ENCODE data around the gene ZDHHC4. TPM values are rescaled to one million over a fixed set of nuclear protein-coding genes. Genes with fewer than 3 reads are reported as not detected.

ZDHHC4 gene
- total and polyA plus RNA-seq, 2 of the 8 experiments (the other 6 are each of a cell fraction or from before 2014, with no cell fraction given) = 50.2 to 171 TPM

DNA sequence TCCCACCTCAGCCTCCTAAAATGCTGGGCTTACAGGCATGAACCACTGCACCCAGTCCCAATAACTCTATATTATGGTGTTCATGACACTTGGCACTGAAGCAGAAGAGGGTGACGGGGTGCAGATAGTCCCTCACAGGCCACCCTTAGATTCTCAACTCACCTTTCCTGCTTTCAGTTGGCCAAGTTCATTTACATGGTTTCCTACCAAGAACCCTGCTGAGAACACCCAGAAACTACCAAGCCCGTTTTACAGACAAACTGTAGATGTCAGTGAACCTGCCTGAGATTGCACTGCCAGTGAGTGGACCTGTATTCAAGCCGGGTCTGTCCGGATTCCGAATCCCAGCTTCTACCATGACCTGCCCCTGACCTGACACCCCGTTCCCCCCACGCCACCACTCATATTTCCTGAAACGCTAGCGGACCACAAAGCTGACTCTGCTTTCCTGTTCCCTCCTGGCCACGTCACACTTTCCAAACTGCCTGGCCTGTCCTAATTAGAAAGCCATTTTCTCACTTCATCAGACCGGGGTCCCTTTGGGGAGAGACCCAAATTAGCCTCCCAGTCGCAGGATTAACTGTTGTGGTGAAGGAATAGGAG lies 43.3 kb upstream of the ZDHHC4 start (continued):
- no peak for TF ChIP-seq EP300 (IDR thresholded peaks at IDR 0.05; ENCODE audit: borderline replicate concordance in 1 of 2, low read depth in 2 of 2, low read length in 2 of 2)
- no peak for TF ChIP-seq TAF7 (optimal IDR thresholded peaks at IDR 0.05; ENCODE audit: borderline replicate concordance, low read depth, low read length)

All from H1 (cell line).